HG02943 (cell line): ENCODE measurements around the gene SMAD6.
A peak's percentile ranks its signal among the peaks of the same experiment; 100 is the strongest.
"Not testable (repeated sequence)": the region's sequence is repeated elsewhere in the genome, so short reads cannot be mapped to it uniquely, and the experiment has no call there.

Source experiments
- ATAC-seq: cut with Tn5 transposase; IDR thresholded peaks from one replicate; pipeline ENCODE4 v1.9.1; 2021; ENCODE audit warnings: mild to moderate bottlenecking, low read depth, moderate library complexity; ENCODE audit not compliant: unreplicated experiment

Gene SMAD6

DNA sequence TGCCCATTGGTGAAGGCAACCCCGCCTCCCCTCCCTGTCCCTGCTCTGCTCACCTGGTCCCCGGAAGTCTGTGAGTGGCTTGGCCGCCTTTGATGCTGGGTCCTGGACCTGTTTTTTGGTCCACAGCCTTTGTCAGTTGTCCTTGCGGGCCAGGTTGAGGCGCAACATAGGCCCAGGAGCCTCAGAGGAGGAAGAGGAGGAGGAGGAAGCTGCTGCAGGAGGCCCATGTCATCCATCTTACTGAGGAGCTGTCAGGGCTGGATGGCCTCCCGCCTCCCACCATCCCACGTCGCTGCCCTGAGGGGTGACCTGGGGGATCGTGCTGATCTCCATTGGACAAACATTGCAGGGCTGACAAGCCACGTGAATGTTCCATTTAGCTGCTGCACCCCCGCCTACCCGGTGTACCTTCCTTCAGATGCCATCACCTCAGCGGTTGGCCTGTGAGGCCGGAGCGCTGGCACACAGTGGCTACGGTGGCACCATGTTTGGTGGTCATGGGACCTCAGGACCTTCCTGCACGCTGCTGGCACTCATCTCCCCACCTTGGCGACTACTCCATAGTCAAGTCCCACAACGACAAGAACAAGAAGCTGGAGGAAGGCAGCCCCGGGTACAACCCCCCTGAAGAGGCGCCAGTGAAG lies 106.3 kb downstream of the SMAD6 start:
- ATAC-seq, result no peak

DNA sequence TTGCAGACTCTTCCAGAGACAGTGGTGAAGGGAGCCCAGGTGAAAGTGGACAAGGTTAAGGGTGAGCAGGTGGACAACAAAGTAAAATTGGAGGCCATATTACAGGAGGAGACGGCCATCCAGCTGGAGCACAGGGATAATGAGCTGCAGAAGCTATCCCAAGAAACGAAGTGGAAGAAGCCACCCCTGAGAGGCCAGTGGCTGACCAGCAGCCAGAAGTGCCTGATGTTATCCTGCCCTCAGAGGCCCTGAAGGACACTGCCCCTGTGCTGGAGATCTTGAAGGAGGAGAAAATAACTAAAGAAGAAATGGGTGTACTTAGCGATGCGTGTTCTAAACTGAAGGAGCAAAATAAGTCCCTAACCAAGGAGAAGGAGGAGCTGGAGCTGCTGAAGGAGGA lies 107.6 kb downstream of the SMAD6 start:
- ATAC-seq, result no peak

DNA sequence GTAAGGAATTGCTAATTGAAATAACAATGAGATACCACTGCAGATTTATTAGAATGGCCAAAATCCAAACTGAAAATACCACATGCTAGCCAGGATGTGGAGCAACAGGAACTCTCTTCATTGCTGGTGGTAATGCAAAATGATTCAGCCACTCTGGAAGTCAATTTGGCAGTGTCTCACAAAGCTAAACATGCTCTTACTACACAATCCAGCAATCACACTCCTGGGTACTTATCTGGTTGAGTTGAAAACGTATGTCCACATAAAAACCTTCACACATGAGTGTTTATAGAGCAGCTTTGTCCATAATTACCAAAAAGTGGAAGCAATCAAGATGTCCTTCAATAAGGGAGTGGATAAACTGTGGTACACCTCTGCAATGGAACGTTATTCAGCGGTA lies 113.3 kb downstream of the SMAD6 start:
- ATAC-seq, result no peak

DNA sequence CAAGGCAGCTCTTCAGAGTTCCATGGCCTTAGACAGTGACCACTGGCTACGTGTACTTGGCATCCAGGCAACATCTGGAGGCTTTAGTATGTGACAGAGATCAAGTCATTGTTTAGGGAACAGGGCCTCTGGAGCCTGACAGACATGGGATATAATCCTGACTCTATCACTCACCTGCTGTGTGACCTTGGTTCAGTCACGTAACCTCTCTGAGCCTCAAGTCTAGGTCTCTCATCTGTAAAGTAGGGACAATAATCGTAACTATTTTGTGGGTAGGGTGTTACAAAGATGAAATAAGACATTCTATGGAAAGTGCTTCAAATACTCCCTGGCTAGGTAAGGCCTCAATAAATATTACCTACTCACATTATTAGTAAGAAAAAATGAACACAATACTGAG lies 114.2 kb downstream of the SMAD6 start:
- ATAC-seq, result no peak

DNA sequence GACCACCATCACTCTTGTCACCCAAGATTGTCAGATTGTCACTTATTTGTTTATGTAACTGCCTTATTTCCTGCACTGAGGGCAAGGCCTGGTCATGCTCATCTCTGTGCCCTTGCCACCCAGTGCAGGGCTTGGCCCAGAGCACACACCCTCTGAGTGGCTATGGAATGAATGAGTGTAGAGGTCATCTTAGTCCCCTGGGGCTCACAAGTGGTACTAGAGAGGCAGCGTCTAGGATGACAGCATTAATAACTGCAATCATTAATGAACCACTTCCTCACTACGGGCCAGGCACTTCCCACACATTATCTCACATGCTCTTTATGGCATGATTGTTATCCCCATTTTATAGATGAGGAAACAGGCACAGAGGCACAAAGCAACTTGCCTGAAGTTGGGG lies 117.0 kb downstream of the SMAD6 start:
- ATAC-seq, result peak; percentile 67

DNA sequence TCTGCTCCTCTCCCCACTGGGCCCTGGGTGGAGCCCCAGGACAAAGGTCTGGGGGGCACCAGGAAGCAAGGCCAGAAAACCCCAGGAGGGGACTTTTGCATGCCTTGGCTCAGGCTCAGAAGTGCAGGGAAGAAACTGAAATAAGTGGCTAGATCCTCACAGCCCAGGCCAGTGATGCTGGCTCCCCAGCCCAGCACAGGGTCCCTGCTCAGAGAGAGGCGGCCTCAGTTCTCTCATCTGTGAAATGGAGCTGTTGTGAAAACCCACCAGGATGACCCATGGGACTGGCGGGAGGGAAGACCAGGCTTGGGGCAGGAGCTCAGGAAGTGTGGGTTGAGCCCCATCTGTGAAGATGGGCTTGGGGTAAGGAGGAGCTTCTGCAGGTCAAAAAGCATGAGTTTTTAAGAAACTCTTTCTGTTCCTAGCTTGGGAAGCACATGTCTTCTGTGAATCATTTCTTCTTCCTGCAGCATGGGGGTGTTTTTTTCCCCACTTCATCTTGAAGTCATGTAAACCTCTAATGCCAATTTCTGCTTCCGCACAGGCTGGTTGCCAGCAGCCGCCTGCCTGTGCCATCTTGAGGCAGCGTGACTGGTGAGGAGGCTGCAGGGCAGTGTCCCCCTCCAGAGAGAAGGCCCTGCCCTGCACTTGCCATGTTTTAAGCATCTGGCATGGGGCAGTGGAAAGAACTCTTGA lies 118.6 kb downstream of the SMAD6 start:
- ATAC-seq, result no peak

DNA sequence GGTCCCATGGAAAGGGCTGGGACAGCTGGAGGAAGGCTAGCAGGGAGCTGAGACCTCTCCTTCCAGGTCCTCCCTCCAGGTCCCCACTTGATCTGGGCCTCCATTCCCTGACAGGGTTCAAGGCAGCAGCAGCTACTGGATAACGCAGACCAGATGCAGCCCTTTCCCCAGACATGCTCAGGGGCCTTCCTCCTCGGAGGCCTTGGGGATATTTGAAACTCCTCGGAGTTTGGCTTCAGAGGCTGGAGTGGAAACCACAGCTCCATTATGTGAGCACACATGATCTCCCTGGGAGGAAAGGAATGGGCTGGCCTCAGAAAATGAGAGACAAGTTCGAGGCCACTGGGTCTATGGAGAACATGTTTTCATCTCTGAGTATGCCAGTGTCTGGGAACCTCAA lies 119.3 kb downstream of the SMAD6 start:
- no peak for ATAC-seq

DNA sequence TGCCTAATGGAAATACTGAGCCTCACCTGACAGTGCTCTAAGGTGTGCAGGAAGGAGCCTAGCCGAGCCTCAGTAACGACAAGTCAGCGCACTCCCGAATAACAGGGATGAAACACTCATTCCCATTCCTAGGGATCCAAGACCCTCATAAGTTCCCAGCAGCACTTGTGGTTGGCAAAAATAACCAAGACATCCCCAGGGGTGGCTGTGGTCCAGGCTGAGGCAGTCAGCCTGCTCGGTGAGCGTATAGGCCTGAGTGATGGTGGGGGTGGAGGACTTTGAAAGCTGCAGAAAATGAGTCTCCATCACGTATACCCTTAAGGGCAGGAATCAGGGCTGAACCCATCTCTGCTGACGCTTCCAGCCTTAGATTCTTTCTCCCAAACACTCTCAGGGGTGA lies 120.1 kb downstream of the SMAD6 start:
- ATAC-seq, result no peak

DNA sequence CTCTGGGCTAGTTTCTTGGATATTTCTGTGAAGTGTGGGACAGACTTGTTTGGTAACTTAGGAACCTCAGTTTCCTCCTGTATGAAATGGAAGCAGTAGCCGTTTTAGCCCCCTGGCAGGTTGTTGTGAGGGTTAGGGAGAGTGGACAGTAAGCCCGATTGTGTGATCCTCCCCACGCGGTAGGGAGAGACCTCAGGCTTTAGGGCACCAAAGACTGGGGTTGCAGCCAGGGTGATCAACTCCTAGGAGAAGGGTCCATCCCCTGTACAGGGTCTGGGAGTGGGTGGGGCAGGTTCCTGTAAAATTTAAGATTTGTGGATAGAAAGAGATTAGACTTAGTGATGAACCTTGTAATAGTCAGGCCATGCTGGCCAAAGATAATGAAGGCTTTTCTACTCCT lies 120.5 kb downstream of the SMAD6 start:
- ATAC-seq, result no peak

DNA sequence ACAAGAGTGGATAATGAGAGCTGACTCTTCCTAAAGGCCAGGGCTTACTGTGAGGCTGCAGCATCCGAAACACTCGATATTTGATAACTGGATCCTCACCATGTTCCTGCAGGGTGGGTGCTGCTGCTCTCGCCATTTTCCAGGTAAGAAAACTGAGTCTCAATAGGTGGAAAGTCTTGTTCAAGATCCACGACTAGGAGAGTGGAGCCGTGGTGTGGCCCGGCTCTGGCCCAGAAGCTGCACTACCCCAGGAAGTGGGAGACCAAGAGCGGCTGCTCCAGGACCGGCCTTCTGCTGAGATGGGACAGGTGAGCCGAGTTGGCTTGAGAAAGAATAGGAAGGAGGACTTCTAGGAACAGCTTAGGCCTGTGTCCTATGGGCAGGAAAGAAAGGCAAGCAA lies 121.6 kb downstream of the SMAD6 start:
- no peak for ATAC-seq

DNA sequence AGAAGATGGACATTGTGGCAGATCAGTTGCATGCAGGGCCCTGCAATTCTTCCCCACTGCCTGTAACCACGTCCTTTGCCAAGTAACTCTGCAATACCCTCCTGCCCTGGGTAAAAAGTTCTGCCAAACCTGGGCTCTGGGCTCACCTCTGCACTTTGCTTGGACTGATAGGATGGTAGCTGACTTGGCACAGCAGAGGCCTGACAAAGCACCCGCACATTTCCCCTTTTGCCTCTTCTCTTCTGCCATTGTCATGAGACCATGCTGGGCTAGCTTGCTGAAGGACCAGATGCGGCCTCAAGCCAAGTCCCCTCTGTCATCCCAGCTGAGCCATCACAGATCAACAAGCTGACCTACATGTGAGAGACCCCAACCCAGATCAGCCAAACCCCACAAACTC lies 122.4 kb downstream of the SMAD6 start:
- no peak for ATAC-seq

DNA sequence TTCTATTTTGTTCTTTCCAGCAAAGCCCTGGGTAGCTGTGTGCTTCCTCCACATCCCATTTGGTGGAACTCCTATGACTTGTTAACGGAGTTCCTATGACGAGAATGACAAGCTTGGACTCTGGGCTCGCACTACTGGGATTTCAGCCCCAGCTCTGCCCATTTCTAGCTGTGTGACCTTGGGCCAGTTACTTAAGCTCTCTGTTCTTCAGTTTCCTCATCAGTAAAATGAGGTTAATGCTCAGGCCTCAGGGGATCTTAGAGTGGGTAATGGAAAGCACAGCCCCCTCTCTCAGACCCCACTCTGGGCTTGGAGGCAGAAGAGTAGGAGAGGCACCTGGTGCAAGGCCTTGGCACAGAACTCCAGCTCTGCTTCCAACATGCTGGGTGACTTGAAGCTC lies 123.1 kb downstream of the SMAD6 start:
- no peak for ATAC-seq

DNA sequence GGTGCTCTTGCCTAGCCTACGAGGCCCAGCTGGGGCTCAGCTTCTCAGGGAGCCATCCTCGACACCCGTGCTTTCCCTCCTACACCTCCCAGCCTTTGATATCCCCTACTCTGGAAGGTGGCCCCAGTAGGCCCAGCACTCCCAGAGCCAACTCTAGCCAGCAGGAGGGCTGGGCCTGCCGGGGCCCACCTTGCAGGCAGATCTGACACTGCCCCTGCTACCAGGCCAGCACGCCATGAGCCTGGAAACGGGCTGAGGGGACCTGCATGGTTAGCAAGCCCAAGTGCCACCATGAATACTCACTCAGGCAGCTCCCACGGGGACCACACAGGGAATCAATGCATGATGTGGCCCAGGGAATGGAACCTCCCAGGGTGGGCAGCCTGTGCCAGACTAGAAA lies 123.7 kb downstream of the SMAD6 start:
- ATAC-seq, result no peak

DNA sequence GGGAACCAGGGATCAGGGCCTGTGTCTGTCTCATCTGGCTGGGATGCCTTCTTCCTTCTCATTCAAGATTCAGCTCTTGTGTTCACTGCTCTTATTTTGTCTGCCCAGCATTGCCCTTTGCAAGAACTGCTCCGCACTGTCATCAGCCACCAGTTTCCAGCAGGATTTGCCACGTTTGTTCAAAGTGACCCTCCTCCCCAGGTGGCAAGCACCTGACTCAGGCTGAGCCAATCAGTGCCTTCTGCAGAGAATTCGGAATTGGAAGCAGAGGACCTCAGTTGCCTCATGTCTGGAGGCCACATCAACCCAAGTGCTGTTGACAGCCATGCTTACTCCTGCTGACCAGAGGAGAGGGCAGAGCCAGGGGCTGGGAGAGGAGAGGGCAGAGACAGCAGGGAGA lies 124.5 kb downstream of the SMAD6 start:
- ATAC-seq, result no peak

DNA sequence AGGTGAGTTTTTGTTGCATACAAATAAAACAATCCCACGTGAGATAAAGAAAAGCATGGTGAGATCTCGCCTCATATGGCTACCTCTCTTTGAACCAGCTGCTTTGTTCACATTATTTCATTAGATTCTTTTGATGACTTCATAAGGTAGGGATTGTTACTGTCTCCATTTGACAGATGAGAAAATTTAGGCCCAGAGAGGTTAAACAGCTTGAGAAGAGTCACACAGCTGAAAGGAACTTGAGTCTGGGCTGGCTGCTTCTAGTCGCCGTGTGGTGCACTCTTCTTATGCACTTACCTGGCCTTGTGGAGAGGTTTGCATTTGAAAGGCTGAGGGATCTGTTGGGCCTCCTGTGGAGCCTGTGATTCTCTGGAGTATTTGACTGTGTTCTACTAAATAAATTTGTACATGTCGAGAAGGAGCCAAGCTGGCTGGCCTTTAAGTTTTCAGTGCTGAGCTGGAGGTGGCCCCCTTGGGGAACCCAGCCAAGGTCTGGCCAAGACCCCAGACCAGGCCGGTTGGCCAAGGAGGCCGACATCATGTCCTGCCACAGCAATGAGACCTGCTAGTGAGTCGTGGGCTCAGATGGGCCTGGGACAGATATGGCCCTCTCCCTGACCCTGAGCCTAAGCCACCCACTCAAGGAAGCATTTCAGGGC lies 125.1 kb downstream of the SMAD6 start:
- no peak for ATAC-seq

DNA sequence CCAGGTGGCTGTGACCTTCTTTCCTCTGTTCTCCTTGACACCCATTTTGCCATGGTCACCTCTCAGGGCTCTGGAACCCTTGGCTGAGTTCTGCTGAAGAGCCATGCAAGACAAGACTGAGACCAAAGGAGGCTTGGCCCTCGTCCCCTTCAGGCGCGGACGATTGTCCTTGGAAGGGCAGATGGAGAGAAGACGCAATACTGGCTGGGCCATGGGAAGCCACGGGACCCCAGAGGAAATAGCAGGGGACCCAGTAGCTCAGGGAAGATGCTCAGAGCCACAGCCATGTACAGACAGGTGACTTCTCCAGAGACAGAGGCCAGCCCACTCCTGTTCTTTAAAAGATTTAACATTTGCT lies 125.6 kb downstream of the SMAD6 start:
- no peak for ATAC-seq

DNA sequence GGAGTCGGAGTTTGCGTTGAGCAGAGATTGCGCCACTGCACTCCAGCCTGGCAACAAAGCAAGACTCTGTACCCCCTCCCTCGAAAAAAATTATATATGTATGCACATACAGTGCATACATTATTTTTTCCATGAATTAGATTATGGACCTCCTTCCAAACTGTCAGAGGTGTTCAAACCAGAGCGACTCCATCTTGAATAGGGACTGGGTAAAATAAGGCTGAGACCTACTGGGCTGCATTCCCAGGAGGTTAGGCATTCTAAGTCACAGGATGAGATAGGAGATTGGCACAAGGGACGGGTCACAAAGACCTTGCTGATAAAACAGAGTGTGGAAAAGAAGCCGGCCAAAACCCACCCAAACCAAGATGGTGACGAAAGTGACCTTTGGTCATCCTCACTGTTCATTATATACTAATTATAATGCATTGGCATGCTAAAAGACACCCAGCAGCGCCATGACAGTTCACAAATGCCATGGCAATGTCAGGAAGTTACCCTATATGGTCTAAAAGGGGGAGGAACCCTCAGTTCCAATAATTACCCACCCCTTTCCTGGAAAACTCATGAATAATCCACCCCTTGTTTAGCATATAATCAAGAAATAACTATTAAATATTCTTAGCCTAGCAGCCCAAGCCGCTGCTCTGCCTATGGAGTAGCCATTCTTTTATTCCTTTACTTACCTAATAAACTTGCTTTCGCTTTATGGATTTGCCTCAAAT lies 126.9 kb downstream of the SMAD6 start:
- ATAC-seq, result not testable (repeated sequence)

DNA sequence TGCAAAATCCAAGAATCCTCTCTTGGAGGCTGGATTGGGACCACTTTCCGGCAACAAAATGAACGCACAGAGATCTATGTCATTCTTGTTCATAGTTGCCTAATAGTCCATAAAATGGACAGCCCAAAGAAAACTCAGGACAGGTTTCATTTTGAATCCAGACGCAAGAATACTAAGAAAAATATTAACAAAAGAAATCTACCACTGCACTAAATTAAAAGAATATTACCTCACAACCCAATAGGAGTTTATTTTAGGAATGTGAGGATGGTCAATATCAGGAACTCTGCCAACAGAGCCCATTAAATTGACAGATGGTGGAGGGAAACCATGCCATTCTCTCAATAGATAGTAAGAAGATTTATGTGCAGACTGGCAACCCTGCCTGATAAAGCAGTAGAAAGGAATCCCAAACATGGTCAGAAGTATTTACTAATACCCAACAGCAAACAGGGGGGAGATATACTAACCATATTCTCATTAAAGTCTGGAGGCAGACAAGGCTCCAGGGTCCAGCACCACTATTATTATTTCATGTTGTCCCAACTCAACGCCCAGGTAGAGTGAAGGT lies 127.6 kb downstream of the SMAD6 start:
- no peak for ATAC-seq

DNA sequence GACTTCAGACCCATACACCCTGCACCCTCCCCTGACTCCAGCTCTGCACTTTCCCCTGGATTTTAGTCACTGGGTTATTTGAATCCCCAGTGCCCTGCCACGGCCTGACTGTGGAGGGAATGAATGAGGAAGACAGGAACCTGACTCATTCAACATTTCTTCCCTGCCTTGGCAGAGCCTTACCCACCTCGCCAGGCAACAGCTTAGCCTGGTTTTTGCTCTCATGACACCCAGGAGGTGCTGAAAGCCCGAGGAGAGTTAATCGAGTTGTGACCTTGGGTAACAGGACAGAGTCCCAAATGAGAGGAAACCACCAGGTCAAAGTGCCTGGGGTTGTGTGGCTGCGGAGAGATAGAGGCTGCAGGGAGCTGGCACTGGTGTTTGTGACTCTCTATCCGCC lies 128.3 kb downstream of the SMAD6 start:
- ATAC-seq, result no peak

DNA sequence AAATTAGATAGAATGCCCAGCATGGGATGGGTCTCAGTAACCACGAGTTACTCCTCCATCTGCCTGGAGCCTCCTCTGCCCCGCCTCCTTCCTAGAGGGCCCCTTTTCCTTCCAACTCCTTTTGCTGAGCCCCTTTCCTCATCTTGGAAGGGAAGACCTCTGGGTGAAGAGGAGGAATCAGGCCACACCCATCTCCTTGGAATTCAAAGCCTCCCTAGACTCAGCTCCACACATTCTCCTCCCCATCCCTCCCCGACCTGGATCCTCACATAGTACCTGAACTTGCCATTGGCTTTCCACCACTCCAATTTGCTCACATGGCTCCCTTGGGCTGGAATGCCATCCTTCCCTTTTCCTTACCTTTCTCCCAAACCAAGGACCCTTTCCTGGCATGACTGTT lies 128.8 kb downstream of the SMAD6 start:
- ATAC-seq, result no peak

DNA sequence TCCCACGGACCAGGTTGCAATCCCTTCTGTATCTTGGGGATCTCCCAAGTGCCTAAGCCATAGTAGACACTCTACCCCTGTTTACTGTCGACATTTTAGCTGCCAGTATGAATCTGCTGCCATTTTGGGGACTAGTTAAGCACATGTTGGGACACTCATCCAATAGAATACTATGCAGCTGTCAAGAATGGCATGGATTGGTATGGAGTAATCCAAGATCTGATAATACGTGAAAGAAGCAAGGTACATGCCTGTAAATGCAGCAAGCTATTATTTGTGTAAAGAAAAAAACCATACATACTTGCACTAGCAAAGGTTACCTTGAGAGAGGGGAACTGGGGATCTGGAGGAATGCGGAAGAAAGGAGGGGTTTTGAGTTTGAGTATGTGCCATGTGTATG lies 129.3 kb downstream of the SMAD6 start:
- no peak for ATAC-seq
